Cardiac fibroblast (primary cell): ENCODE results near the gene CACNA1A.
A peak's percentile ranks its signal among the peaks of the same experiment; 100 is the strongest.

Experiments
- DNase-seq, 2 donors: peaks; one replicate each; pipeline versions ENCODE4 v3.0.0 to v3.0.0-alpha.2; 2010; ENCODE audit warnings: low read depth in 2 of 2
- H3K4me3 ChIP-seq, 2 donors: replicated peaks in 1 of 2; 1 replicate in 1 of 2; 2 replicates in 1 of 2; pipeline ENCODE4 v1.5.1; 2011; ENCODE audit warnings: low read depth in 2 of 2, low read length in 2 of 2, mild to moderate bottlenecking in 2 of 2, moderate library complexity in 1 of 2
- TF ChIP-seq, protein P1 (sequence below): IDR thresholded peaks from one replicate; pipeline ENCODE4 v1.5.1; 2011; ENCODE audit warnings: low read depth, mild to moderate bottlenecking, low read length, inconsistent platforms

The CACNA1A gene

DNA sequence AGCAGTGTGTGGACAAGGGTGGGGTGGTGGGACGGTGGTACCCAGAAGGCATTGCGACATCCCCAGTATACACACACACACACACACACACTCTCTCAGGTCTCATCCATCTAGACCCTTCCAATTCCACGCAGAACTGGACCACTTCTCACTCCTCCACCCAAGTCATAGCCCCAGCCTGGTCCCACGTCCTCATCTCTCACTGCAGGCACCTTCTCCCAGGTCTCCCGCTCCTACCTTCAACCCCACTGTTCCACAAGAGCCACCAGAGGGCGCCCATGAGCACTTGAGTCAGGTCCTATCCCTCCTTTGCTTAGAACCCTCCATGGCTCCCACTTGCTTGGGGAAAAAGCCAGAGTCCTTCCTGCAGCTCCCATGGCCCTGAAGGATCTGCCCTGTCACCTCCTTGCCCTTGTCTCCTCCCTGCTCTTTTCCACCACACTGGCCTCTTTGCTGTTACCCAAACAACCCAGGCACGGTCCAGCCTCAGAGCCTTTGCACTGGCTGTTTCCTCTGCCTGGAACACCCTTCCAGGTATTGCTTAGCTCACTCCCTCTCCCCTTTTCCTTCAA, 293.4 kb downstream of the CACNA1A start:
- no peak overlapping the region for H3K4me3 ChIP-seq
- TF ChIP-seq, protein P1, sequence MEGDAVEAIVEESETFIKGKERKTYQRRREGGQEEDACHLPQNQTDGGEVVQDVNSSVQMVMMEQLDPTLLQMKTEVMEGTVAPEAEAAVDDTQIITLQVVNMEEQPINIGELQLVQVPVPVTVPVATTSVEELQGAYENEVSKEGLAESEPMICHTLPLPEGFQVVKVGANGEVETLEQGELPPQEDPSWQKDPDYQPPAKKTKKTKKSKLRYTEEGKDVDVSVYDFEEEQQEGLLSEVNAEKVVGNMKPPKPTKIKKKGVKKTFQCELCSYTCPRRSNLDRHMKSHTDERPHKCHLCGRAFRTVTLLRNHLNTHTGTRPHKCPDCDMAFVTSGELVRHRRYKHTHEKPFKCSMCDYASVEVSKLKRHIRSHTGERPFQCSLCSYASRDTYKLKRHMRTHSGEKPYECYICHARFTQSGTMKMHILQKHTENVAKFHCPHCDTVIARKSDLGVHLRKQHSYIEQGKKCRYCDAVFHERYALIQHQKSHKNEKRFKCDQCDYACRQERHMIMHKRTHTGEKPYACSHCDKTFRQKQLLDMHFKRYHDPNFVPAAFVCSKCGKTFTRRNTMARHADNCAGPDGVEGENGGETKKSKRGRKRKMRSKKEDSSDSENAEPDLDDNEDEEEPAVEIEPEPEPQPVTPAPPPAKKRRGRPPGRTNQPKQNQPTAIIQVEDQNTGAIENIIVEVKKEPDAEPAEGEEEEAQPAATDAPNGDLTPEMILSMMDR, result peak; percentile 72
- DNase-seq, result peak; percentile 57 to 66

DNA sequence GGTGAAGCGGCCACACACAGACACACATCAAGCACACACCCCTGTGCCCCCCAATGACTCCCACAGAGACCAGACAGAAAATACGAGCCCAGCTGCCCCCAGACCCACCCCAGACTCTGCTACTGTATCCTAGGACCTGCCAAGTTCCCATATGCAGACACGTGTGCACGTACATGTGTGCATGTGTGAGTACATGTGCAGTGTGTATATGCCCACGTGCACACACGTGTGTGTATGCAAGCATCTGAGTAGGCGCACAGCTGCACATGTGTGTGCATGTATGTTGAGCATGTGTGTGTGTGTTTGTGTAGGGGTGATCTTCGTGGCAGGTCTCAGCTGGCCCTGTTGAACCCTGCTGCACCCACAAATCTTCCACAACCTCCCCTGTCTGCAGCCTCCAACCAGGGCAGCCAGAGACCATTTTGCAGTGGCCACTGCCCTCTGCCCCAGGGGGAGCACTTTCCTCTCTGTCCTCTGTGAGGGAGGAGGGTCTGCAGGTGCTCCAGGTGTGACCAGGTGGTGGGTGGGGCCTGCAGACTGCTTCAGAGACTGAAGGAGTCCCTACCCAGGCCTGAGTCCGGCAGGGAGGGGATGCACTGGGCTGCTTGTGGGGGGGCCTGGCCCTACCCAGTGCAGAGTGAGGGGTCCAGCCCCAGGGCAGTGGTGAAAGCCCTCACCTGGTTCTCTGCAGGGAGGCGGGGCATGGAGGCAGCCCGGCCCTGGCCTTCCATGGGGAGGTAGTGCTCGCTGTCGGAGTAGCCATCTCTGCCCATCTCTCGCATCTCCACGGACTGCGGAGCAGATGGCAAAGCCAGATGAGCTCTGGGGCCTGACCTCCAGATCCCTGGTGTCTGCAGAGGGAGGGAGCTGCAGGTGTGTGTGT, 294.6 kb downstream of the CACNA1A start:
- DNase-seq, result no peak
- no peak overlapping the region for H3K4me3 ChIP-seq
- TF ChIP-seq, protein P1, result no peak

DNA sequence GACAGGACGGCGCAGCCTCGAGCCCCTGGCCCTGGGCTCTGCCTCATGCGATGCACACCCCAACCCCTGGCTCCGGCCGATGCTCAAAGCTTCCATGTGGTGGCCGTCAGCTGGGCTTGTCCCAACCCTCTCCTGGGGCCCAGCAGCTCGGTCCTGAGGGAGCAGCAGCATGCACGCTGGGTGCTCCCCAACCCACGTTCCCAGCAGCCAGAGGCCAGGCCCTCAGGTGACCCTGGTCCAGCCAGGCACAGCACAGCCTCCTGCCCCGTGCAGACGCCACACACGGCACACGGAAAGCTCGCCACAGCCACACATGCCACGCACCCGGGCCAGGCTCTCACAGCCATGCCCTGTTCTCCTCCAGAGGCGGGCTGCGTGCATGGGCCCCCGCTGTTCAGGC, 295.3 kb downstream of the CACNA1A start:
- no peak overlapping the region for H3K4me3 ChIP-seq
- no peak for DNase-seq
- TF ChIP-seq, protein P1, result no peak

DNA sequence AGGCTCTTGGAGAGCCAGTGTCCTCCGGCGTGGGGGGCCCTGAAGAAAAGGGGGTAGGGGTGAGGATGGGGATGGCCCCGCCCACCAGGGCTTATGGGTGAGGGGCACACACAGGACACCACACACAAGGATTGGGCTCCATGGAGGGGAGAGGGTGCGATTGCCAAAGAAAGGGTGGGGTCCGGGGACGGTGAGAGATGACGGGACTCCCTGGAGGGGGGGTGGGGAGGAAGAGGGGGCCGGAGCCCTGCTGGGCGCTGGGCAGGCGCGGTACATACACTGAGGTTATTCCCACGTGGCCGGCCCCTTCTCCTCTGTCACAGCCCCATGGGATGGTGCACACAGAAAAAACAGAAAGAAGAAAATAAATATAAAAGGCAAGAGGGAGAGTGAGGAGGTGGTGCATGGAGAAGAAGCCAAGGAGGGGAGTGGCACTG, 295.9 kb downstream of the CACNA1A start:
- TF ChIP-seq, protein P1, result no peak
- no peak for DNase-seq

DNA sequence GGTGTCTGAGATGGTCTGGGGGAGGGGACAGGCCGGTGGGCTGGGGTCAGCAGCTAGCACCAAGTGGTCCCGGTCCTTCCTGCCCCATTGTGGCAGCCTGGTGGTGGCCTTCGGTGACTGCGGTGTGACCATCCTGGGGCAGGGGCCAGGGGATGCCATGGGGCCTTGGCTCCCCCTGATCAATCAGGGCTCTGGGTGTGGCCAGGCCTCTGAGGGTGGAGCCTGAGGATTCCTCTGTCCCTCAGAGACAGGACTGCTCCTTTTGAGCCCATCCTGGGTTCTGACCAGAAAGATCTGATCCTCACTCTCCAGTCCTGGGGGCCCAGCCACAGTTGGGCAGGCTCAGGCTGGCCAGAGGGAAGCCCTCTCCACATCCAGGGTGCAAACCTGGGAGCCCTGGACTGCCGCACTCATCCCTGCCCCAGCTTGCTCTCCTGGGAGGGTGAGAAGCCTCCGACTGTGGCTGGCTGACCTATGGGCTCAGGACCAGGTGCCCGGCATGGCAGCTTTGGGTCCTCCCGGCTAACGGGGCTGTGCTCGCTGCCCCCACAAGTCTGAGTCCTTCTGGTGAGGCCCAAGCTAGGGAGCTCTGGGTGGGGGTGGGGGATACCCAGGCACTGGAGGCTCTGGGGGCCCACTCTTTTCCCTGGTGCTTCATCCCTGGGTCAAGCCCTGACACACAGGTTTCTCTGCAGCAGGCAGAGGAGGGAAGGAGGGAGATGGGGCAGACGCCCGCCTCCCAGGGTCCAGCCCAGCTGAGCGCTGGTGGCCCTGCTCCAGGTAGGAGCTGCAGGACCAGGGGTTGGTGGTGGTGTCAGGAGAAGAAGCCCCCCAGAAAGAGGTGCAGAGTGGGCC, 296.6 kb downstream of the CACNA1A start:
- no peak for DNase-seq
- H3K4me3 ChIP-seq, result no peak overlapping the region
- TF ChIP-seq, protein P1, result no peak

More for the DNA sequence above, 295.9 kb downstream of the CACNA1A start:
- no peak overlapping the region for H3K4me3 ChIP-seq

DNA sequence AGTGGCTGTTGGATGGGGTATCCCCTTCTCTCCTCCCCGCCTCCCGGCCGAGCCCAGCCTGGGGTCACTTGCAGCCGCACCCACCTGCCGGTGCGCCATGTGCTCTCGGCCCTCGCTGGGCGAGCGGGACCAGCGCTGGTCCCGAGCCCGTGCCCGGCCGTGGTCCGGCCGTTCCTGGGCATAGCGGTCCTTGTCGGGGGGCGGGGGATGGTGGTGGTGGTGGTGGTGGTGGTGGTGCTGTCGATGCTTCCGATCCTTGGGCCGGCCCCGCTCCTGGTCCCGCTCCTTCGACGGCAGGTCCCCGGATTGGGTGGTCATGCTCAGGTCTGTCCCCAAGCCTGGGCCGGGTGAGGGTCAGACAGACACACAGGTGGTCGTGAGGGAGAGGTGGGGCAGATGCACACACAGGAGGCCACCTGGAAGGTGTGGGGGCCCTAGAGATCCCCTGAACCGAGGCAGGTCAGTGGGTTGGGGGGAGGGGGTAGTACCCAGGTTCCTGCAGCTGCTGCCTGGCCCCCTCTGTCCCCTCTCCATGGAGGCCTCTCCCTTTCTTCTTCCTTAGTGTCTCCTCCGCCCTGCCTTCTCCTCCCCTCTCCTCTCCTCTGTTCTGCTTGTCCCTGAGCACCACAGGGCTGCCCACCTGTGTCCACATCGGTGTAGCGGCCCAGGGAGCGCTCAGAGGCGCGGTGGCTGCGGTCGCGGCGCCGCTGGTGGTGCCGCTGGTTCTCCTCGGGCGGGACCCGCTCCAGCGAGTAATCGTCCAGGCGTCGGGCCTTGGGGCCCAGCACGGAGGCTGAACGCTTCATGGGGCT, 297.4 kb downstream of the CACNA1A start:
- no peak for DNase-seq
- TF ChIP-seq, protein P1, result no peak
- peak overlapping the region in 1 of 2 donors; percentile 30 for H3K4me3 ChIP-seq
